ENCODE measurements around the gene LANCL2. TPM values are rescaled to one million over a fixed set of nuclear protein-coding genes. Genes with fewer than 3 reads are reported as not detected.

Gene LANCL2
- total and polyA plus RNA-seq, 7 donors, result 5.9 to 9.6 (median 8.3) TPM

GRCh38 chr7:55449992-55450535, 84.9 kb downstream of the LANCL2 start:
- TF ChIP-seq POLR2AphosphoS5 (IDR thresholded peaks at IDR 0.05) (no peak), EP300 (IDR thresholded peaks at IDR 0.05) (no peak), POLR2A (IDR thresholded peaks at IDR 0.05) (no peak)
- TF ChIP-seq, protein P1, sequence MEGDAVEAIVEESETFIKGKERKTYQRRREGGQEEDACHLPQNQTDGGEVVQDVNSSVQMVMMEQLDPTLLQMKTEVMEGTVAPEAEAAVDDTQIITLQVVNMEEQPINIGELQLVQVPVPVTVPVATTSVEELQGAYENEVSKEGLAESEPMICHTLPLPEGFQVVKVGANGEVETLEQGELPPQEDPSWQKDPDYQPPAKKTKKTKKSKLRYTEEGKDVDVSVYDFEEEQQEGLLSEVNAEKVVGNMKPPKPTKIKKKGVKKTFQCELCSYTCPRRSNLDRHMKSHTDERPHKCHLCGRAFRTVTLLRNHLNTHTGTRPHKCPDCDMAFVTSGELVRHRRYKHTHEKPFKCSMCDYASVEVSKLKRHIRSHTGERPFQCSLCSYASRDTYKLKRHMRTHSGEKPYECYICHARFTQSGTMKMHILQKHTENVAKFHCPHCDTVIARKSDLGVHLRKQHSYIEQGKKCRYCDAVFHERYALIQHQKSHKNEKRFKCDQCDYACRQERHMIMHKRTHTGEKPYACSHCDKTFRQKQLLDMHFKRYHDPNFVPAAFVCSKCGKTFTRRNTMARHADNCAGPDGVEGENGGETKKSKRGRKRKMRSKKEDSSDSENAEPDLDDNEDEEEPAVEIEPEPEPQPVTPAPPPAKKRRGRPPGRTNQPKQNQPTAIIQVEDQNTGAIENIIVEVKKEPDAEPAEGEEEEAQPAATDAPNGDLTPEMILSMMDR (IDR thresholded peaks at IDR 0.05), result no peak
- no peak for DNase-seq
- Histone ChIP-seq H3K4me3 (no peak overlapping the region), H3K27ac (no peak overlapping the region), H3K27me3 (peaks cover 0 to 13% (median 0%) of the 10 kb centered on the region in 3 donors), H3K9me3 (no peaks in the 10 kb centered on the region), H3K4me1 (peaks cover 0 to 4% (median 0%) of the 10 kb centered on the region in 4 donors), H3K36me3 (no peaks in the 10 kb centered on the region)
- intact Hi-C loops (cut with DNase I), result no loop called here
- WGBS, 2 donors, result 95 to 96% methylated on average over 8 of the region's 8 CpGs

GRCh38 chr7:55452971-55453370, 87.8 kb downstream of the LANCL2 start:
- peaks cover 0 to 13% (median 0%) of the 10 kb centered on the region in 3 donors for H3K27me3 ChIP-seq
- H3K4me3 ChIP-seq, result no peak overlapping the region
- intact Hi-C loops (cut with DNase I), result no loop called here
- 83 to 96% methylated on average over 4 of the region's 4 CpGs for WGBS, 2 donors
- no peak overlapping the region for H3K27ac ChIP-seq
- TF ChIP-seq POLR2A (IDR thresholded peaks at IDR 0.05) (no peak), EP300 (IDR thresholded peaks at IDR 0.05) (no peak), POLR2AphosphoS5 (IDR thresholded peaks at IDR 0.05) (no peak)
- TF ChIP-seq, protein P1 (IDR thresholded peaks at IDR 0.05), result no peak
- H3K4me1 ChIP-seq, result no peaks in the 10 kb centered on the region
- no peak for DNase-seq
- no peaks in the 10 kb centered on the region for H3K36me3 ChIP-seq
- H3K9me3 ChIP-seq, result peaks cover 0 to 3% (median 0%) of the 10 kb centered on the region in 4 donors

DNA sequence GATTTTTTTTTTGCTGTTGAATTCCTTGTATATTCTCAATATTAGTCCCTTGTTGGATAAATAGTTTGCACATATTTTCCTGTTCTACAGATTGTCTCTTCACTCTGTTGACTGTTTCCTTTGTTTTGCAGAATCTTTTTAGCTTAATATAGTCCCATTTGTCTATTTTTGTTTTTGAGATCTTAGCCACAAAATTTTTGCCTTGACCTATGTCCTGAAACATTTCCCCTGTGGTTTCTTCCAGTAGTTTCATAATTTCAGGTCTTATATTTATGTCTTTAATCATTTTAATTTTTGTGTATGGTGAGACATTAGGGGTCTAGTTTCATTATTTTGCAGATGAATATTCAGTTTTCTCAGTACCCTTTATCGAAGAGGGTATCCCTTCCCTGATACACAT, 92.7 kb downstream of the LANCL2 start:
- Histone ChIP-seq H3K36me3 (no peaks in the 10 kb centered on the region), H3K4me3 (no peak overlapping the region), H3K27ac (no peak overlapping the region), H3K9me3 (peaks cover 0 to 3% (median 0%) of the 10 kb centered on the region in 4 donors), H3K27me3 (no peaks in the 10 kb centered on the region), H3K4me1 (no peaks in the 10 kb centered on the region)
- WGBS, 2 donors, result 97 to 98% methylated on average over 1 of the region's 1 CpG
- DNase-seq, result no peak
- TF ChIP-seq POLR2A (IDR thresholded peaks at IDR 0.05) (no peak), POLR2AphosphoS5 (IDR thresholded peaks at IDR 0.05) (no peak), EP300 (IDR thresholded peaks at IDR 0.05) (no peak)
- TF ChIP-seq, protein P1 (IDR thresholded peaks at IDR 0.05), result no peak
- intact Hi-C loops (cut with DNase I), result no loop called here

DNA sequence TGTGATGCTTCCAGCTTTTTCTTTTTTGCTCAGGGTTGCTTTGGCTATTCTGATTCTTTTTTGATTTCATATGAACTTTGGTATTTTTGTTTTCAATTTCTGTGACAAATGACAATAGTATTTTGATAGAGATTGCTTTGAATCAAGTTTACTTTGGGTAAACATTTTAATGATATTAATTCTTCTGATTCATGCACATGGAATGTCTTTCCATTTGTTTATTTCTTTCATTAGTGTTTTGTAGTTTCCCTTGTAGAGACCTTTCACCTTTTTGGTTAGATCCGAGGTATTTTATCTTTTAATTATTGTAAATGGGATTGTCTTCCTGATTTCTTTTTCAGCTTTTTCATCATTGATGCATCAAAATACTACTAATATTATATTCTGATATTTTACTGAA, 93.2 kb downstream of the LANCL2 start:
- TF ChIP-seq POLR2AphosphoS5 (IDR thresholded peaks at IDR 0.05) (no peak), EP300 (IDR thresholded peaks at IDR 0.05) (no peak), POLR2A (IDR thresholded peaks at IDR 0.05) (no peak)
- TF ChIP-seq, protein P1 (IDR thresholded peaks at IDR 0.05), result no peak
- Histone ChIP-seq H3K9me3 (peaks cover 0 to 3% (median 0%) of the 10 kb centered on the region in 4 donors), H3K27ac (no peak overlapping the region), H3K27me3 (no peaks in the 10 kb centered on the region), H3K4me3 (no peak overlapping the region), H3K36me3 (no peaks in the 10 kb centered on the region), H3K4me1 (no peaks in the 10 kb centered on the region)
- DNase-seq, result no peak
- intact Hi-C loops (cut with DNase I), result no loop called here
- WGBS, 2 donors, result 90 to 92% methylated on average over 1 of the region's 1 CpG
